22Rv1 (cell line): ENCODE data around the gene OTOP2.

Experiments used
- CTCF ChIP-seq: fragments of 450-650 bp; IDR thresholded peaks from 2 replicates; pipeline ENCODE4 v1.5.1; 2017; ENCODE audit warnings: mild to moderate bottlenecking
- ZFX ChIP-seq: fragments of 450-650 bp; IDR thresholded peaks from 2 replicates; pipeline ENCODE4 v1.6.1; 2017; ENCODE audit warnings: antibody characterized with exemption, borderline replicate concordance

GRCh38 chr17:74963656-74964055, 39.6 kb downstream of the OTOP2 start:
- TF ChIP-seq CTCF (no peak), ZFX (no peak)
